PC-9 (cell line): ENCODE results near the gene SMARCD1.

ENCODE experiments used
- CTCF ChIP-seq: fragments of 200-600 bp; sonication (generic); conservative IDR thresholded peaks from 2 replicates; pipeline ENCODE4 v1.6.1; 2017; ENCODE audit warnings: mixed run types, antibody characterized with exemption, mild to moderate bottlenecking, moderate library complexity
- EZH2 ChIP-seq: fragments of 200-600 bp; sonication (generic); IDR thresholded peaks from 2 replicates; pipeline ENCODE4 v1.8.0; 2017; ENCODE audit warnings: antibody characterized with exemption, low read depth

GRCh38 chr12:50074936-50075807, 10.0 kb upstream of the SMARCD1 start:
- TF ChIP-seq CTCF (peak; percentile 91), EZH2 (no peak)
